DMS 273 treated with DMSO at 0.1 percent for 48 hours (cell line): ENCODE data around the gene LPXN.
"Not testable (repeated sequence)": the region's sequence is repeated elsewhere in the genome, so short reads cannot be mapped to it uniquely, and the experiment has no call there.

Source experiments
- DNase-seq: peaks from one replicate; lab custom pipeline; 2025; lab: John Stamatoyannopoulos, UW

Gene LPXN

GRCh38 chr11:58579192-58580129 is 3.8 kb upstream of the LPXN start:
- DNase-seq: peak; percentile 69

- DNase-seq: peak; percentile 89
Measured at GRCh38 chr11:58578635-58579191, 3.1 kb upstream of the LPXN start, which contains the start of gene ZFP91. Gene ZFP91, plus strand, starts transcription at chr11:58579063. Its CDS starts 219 bp downstream, at chr11:58579282.

- peak; percentile 96 for DNase-seq
Measured at GRCh38 chr11:58578136-58578634, 2.5 kb upstream of the LPXN start.

- DNase-seq: no peak
Measured at GRCh38 chr11:58577555-58578135, 2.0 kb upstream of the LPXN start.

GRCh38 chr11:58576887-58577471 is 1.3 kb upstream of the LPXN start:
- no peak for DNase-seq

- DNase-seq: no peak
Measured at GRCh38 chr11:58574881-58575280, 775 bp downstream of the LPXN start.

GRCh38 chr11:58573451-58574104 is 2.1 kb downstream of the LPXN start:
- no peak for DNase-seq

GRCh38 chr11:58572906-58573305 is 2.8 kb downstream of the LPXN start:
- DNase-seq: not testable (repeated sequence)

GRCh38 chr11:58567889-58568512 is 7.7 kb downstream of the LPXN start:
- DNase-seq: no peak

- no peak for DNase-seq
Measured at GRCh38 chr11:58564231-58564630, 11.4 kb downstream of the LPXN start.

GRCh38 chr11:58562375-58562800 is 13.3 kb downstream of the LPXN start:
- no peak for DNase-seq

- DNase-seq: no peak
Measured at GRCh38 chr11:58561394-58562098, 14.1 kb downstream of the LPXN start.

GRCh38 chr11:58560842-58561241 is 14.8 kb downstream of the LPXN start:
- no peak for DNase-seq

GRCh38 chr11:58549644-58550043 is 26.0 kb downstream of the LPXN start:
- DNase-seq: no peak

GRCh38 chr11:58546841-58547240 is 28.8 kb downstream of the LPXN start:
- DNase-seq: no peak

GRCh38 chr11:58531865-58532341 is 43.8 kb downstream of the LPXN start:
- DNase-seq: no peak

- no peak for DNase-seq
Measured at GRCh38 chr11:58530236-58530635, 45.4 kb downstream of the LPXN start.

- no peak for DNase-seq
Measured at GRCh38 chr11:58527429-58527828, 48.2 kb downstream of the LPXN start.

GRCh38 chr11:58526721-58527120 is 48.9 kb downstream of the LPXN start:
- DNase-seq: no peak

- no peak for DNase-seq
Measured at GRCh38 chr11:58525037-58525614, 50.5 kb downstream of the LPXN start.
